WTC11 (cell line): ENCODE results near the gene CYP3A4. TPM values are rescaled to one million over a fixed set of nuclear protein-coding genes. Genes with fewer than 3 reads are reported as not detected.
"Not testable (repeated sequence)": the region's sequence is repeated elsewhere in the genome, so short reads cannot be mapped to it uniquely, and the experiment has no call there.

Experiments used
- ATAC-seq: fragments of 200-7000 bp; cut with Tn5 transposase; 2 replicates; pipeline ENCODE4 v1.10.0; 2021; ENCODE audit warnings: mild to moderate bottlenecking, moderate library complexity
- CTCF ChIA-PET: fragments of 300-600 bp; sonication (Branson Sonifier 250); formaldehyde crosslinking; loops from one replicate; lab custom pipeline; 2021; ENCODE audit warnings: antibody characterized with exemption; lab: Charles Lee
- POLR2A ChIA-PET: fragments of 350-600 bp; sonication (Branson Sonifier 250); formaldehyde crosslinking; loops from one replicate; lab custom pipeline; 2021; ENCODE audit warnings: antibody characterized with exemption; lab: Charles Lee
- DNase-seq: peaks from one replicate; pipeline ENCODE4 v3.0.0; 2021; ENCODE audit warnings: low spot score
- H3K27ac Mint-ChIP-seq: 2 replicates; pipeline ENCODE4 v1.8.0; 2021; ENCODE audit warnings: mixed read lengths
- H3K27me3 Mint-ChIP-seq: 2 replicates; pipeline ENCODE4 v1.8.0; 2021; ENCODE audit warnings: low read depth, mild to moderate bottlenecking, moderate library complexity, mixed read lengths
- H3K36me3 Mint-ChIP-seq: 2 replicates; pipeline ENCODE4 v1.8.0; 2021; ENCODE audit warnings: mixed read lengths
- H3K4me1 Mint-ChIP-seq: 2 replicates; pipeline ENCODE4 v1.8.0; 2022; ENCODE audit warnings: mixed read lengths
- H3K4me3 Mint-ChIP-seq: 2 replicates; pipeline ENCODE4 v1.8.0; 2021; ENCODE audit warnings: mild to moderate bottlenecking, moderate library complexity, mixed read lengths
- H3K9me3 Mint-ChIP-seq: 2 replicates; pipeline ENCODE4 v1.8.0; 2021; ENCODE audit warnings: mixed read lengths
- ARID4B ChIP-seq: sonication (generic); formaldehyde crosslinking; IDR thresholded peaks from 2 replicates; pipeline ENCODE4 v1.8.0; 2023; ENCODE audit warnings: missing genetic modification reagents, mild to moderate bottlenecking, borderline replicate concordance
- ATF6 ChIP-seq: sonication (generic); formaldehyde crosslinking; IDR thresholded peaks from 2 replicates; pipeline ENCODE4 v1.8.1; 2023; ENCODE audit warnings: mild to moderate bottlenecking, missing genetic modification reagents
- E2F1 ChIP-seq: sonication (generic); formaldehyde crosslinking; IDR thresholded peaks from 2 replicates; pipeline ENCODE4 v1.8.0; 2022; ENCODE audit warnings: mild to moderate bottlenecking, missing genetic modification reagents
- E2F4 ChIP-seq: sonication (generic); formaldehyde crosslinking; IDR thresholded peaks from 2 replicates; pipeline ENCODE4 v1.8.1; 2022; ENCODE audit warnings: low read depth, mild to moderate bottlenecking, moderate library complexity, missing genetic modification reagents, borderline replicate concordance
- ELF4 ChIP-seq: sonication (generic); formaldehyde crosslinking; IDR thresholded peaks from 2 replicates; pipeline ENCODE4 v1.8.1; 2022; ENCODE audit warnings: low read depth, mild to moderate bottlenecking, moderate library complexity, missing genetic modification reagents
- GTF2I ChIP-seq: fragments of 250-450 bp; sonication (Bioruptor Pico); conservative IDR thresholded peaks from 2 replicates; pipeline ENCODE4 v1.4.0; 2021; ENCODE audit warnings: mild to moderate bottlenecking
- HMGA2 ChIP-seq: fragments of 250-450 bp; sonication (Bioruptor Pico); IDR thresholded peaks from 2 replicates; pipeline ENCODE4 v1.4.0; 2021; ENCODE audit warnings: mild to moderate bottlenecking, moderate library complexity
- IRF2 ChIP-seq: sonication (generic); formaldehyde crosslinking; IDR thresholded peaks from 2 replicates; pipeline ENCODE4 v1.8.0; 2022; ENCODE audit warnings: low read depth, missing genetic modification reagents, borderline replicate concordance
- JAZF1 ChIP-seq: fragments of 250-450 bp; sonication (Bioruptor Pico); IDR thresholded peaks from 2 replicates; pipeline ENCODE4 v1.9.0; 2021; ENCODE audit warnings: moderate library complexity, mild to moderate bottlenecking, inconsistent platforms
- MLX ChIP-seq: sonication (generic); formaldehyde crosslinking; IDR thresholded peaks from 2 replicates; pipeline ENCODE4 v1.8.1; 2023; ENCODE audit warnings: mild to moderate bottlenecking, missing genetic modification reagents, moderate library complexity
- NR1H2 ChIP-seq: sonication (generic); formaldehyde crosslinking; IDR thresholded peaks from 2 replicates; pipeline ENCODE4 v1.9.0; 2021; ENCODE audit warnings: mild to moderate bottlenecking, moderate library complexity, missing genetic modification reagents
- SP1 ChIP-seq: sonication (generic); formaldehyde crosslinking; conservative IDR thresholded peaks from 2 replicates; pipeline ENCODE4 v1.8.1; 2022; ENCODE audit warnings: missing genetic modification reagents
- TEAD1 ChIP-seq: sonication (generic); formaldehyde crosslinking; IDR thresholded peaks from 2 replicates; pipeline ENCODE4 v1.8.0; 2022; ENCODE audit warnings: mild to moderate bottlenecking, missing genetic modification reagents
- TEAD4 ChIP-seq: sonication (generic); formaldehyde crosslinking; IDR thresholded peaks from 2 replicates; pipeline ENCODE4 v1.8.0; 2022; ENCODE audit warnings: mild to moderate bottlenecking, missing genetic modification reagents
- USF1 ChIP-seq: sonication (generic); formaldehyde crosslinking; IDR thresholded peaks from 2 replicates; pipeline ENCODE4 v1.8.0; 2022; ENCODE audit warnings: mild to moderate bottlenecking, missing genetic modification reagents
- ZBTB43 ChIP-seq: sonication (generic); formaldehyde crosslinking; IDR thresholded peaks from 2 replicates; pipeline ENCODE4 v1.8.1; 2023; ENCODE audit warnings: mild to moderate bottlenecking, missing genetic modification reagents
- ZNF232 ChIP-seq: sonication (generic); formaldehyde crosslinking; IDR thresholded peaks from 2 replicates; pipeline ENCODE4 v1.8.0; 2022; ENCODE audit warnings: mild to moderate bottlenecking, missing genetic modification reagents
- ZNF317 ChIP-seq: sonication (generic); formaldehyde crosslinking; IDR thresholded peaks from 2 replicates; pipeline ENCODE4 v1.8.1; 2023; ENCODE audit warnings: low read depth, mild to moderate bottlenecking, moderate library complexity, missing genetic modification reagents, borderline replicate concordance
- ZNF396 ChIP-seq: fragments of 250-450 bp; sonication (Bioruptor Pico); IDR thresholded peaks from 2 replicates; pipeline ENCODE4 v1.8.0; 2021; ENCODE audit warnings: mild to moderate bottlenecking, moderate library complexity, borderline replicate concordance
- ZNF512 ChIP-seq: sonication (generic); formaldehyde crosslinking; IDR thresholded peaks from 2 replicates; pipeline ENCODE4 v1.8.1; 2022; ENCODE audit warnings: missing genetic modification reagents, borderline replicate concordance
- total RNA-seq: library from RNA; stranded (reverse); gene quantifications from 3 replicates; pipeline ENCODE4 v1.2.3, GENCODE V29; 2021

The CYP3A4 gene
- total RNA-seq, 1 experiment from 2014 or later, result 0.33 TPM

GRCh38 chr7:99778880-99779279 is 5.1 kb downstream of the CYP3A4 start (continued):
- TF ChIP-seq ZNF512 (CRISPR knock-in tag), result no peak
- no peak for TF ChIP-seq ARID4B (CRISPR knock-in tag)
- no peak for TF ChIP-seq JAZF1 (CRISPR knock-in tag)
- no peak for TF ChIP-seq NR1H2 (CRISPR knock-in tag)
- TF ChIP-seq ZBTB43 (CRISPR knock-in tag), result no peak

GRCh38 chr7:99773395-99773794 is 10.6 kb downstream of the CYP3A4 start:
- H3K4me1 Mint-ChIP-seq, DNase-seq, H3K27ac Mint-ChIP-seq, POLR2A ChIA-PET, H3K36me3 Mint-ChIP-seq, H3K9me3 Mint-ChIP-seq, H3K4me3 Mint-ChIP-seq, ATAC-seq: not testable (repeated sequence)
- CTCF ChIA-PET, result interaction anchor here (1.1 kb wide), 1 partner anchor 206 kb away, joined by 3 read pairs; no protein-coding TSS in a partner anchor
- H3K27me3 Mint-ChIP-seq, result peaks cover 16% of the 10 kb centered on the region

GRCh38 chr7:99772565-99772964 is 11.4 kb downstream of the CYP3A4 start:
- Mint-ChIP-seq H3K4me1 (no peaks in the 10 kb centered on the region), H3K9me3 (peaks cover 3% of the 10 kb centered on the region; the same call in 1 of the 2 replicates), H3K4me3 (no peak overlapping the region), H3K27ac (no peak overlapping the region), H3K36me3 (no peaks in the 10 kb centered on the region), H3K27me3 (peaks cover 16% of the 10 kb centered on the region)
- DNase-seq (no peak), ATAC-seq (no peak)
- CTCF ChIA-PET, result interaction anchor here (1.1 kb wide), 1 partner anchor 207 kb away, joined by 3 read pairs; no protein-coding TSS in a partner anchor
- POLR2A ChIA-PET, result no interaction called here
- TF ChIP-seq IRF2 (CRISPR knock-in tag), result no peak
- no peak for TF ChIP-seq ZNF317 (CRISPR knock-in tag)
- no peak for TF ChIP-seq NR1H2 (CRISPR knock-in tag)
- no peak for TF ChIP-seq ATF6
- no peak for TF ChIP-seq SP1
- no peak for TF ChIP-seq USF1 (CRISPR knock-in tag)
- no peak for TF ChIP-seq HMGA2
- no peak for TF ChIP-seq TEAD4
- no peak for TF ChIP-seq ELF4 (CRISPR knock-in tag)
- TF ChIP-seq MLX (CRISPR knock-in tag), result no peak
- no peak for TF ChIP-seq E2F4
- no peak for TF ChIP-seq GTF2I (CRISPR knock-in tag)
- no peak for TF ChIP-seq E2F1
- TF ChIP-seq TEAD1 (CRISPR knock-in tag), result no peak
- no peak for TF ChIP-seq ZNF232
- no peak for TF ChIP-seq ZNF396 (CRISPR knock-in tag)
